HUDEP-2 (cell line): ENCODE data around the gene SLC4A5.
"Not testable (repeated sequence)": the region's sequence is repeated elsewhere in the genome, so short reads cannot be mapped to it uniquely, and the experiment has no call there.

Source experiments
- DNase-seq, 76 experiments: peaks; one replicate each; lab custom pipeline; 2025; ENCODE audit not compliant: unreplicated experiment in 76 of 76; lab: John Stamatoyannopoulos, UW

Gene SLC4A5

GRCh38 chr2:74206180-74206688, 137.0 kb downstream of the SLC4A5 start:
- peak in 14 of 76 experiments; percentile 1 to 29 (median 20) for DNase-seq

- no peak for DNase-seq
Observed at GRCh38 chr2:74205596-74205995, 137.6 kb downstream of the SLC4A5 start.

GRCh38 chr2:74205113-74205512, 138.1 kb downstream of the SLC4A5 start:
- no peak for DNase-seq

GRCh38 chr2:74204436-74204835, 138.8 kb downstream of the SLC4A5 start:
- DNase-seq, result no peak

GRCh38 chr2:74201596-74201995, 141.6 kb downstream of the SLC4A5 start:
- DNase-seq, result no peak

GRCh38 chr2:74201196-74201595, 142.0 kb downstream of the SLC4A5 start:
- no peak for DNase-seq

GRCh38 chr2:74199871-74200305, 143.3 kb downstream of the SLC4A5 start:
- DNase-seq, result no peak

GRCh38 chr2:74199275-74199701, 143.9 kb downstream of the SLC4A5 start:
- DNase-seq, result peak in 1 of 76 experiments; percentile 9

GRCh38 chr2:74198461-74199274, 144.5 kb downstream of the SLC4A5 start, which contains the start of gene MTHFD2:
TSS of gene MTHFD2 (plus strand) at chr2:74198615. CDS start at chr2:74198642, 27 bp downstream.
- DNase-seq, result peak in 75 of 76 experiments; percentile 35 to 99 (median 94)

GRCh38 chr2:74198023-74198460, 145.2 kb downstream of the SLC4A5 start:
- DNase-seq, result peak in 16 of 76 experiments; percentile 73 to 97 (median 94)

GRCh38 chr2:74197049-74197448, 146.2 kb downstream of the SLC4A5 start:
- DNase-seq, result peak in 6 of 76 experiments; percentile 7 to 30 (median 14)

- DNase-seq, result no peak
Observed at GRCh38 chr2:74194799-74195198, 148.4 kb downstream of the SLC4A5 start.

GRCh38 chr2:74191596-74192380, 151.4 kb downstream of the SLC4A5 start:
- DNase-seq, result no peak

GRCh38 chr2:74188696-74189095, 154.5 kb downstream of the SLC4A5 start:
- no peak for DNase-seq

GRCh38 chr2:74188018-74188601, 155.1 kb downstream of the SLC4A5 start:
- DNase-seq, result no peak

- not testable (repeated sequence) for DNase-seq
Observed at GRCh38 chr2:74186706-74187105, 156.5 kb downstream of the SLC4A5 start.

- DNase-seq, result peak in 69 of 76 experiments; percentile 8 to 84 (median 56)
Observed at GRCh38 chr2:74186038-74186437, 157.2 kb downstream of the SLC4A5 start.

GRCh38 chr2:74183878-74184277, 159.3 kb downstream of the SLC4A5 start:
- DNase-seq, result no peak

- DNase-seq, result peak in 62 of 76 experiments; percentile 8 to 73 (median 36)
Observed at GRCh38 chr2:74181739-74182138, 161.5 kb downstream of the SLC4A5 start.

- no peak for DNase-seq
Observed at GRCh38 chr2:74179063-74179865, 164.0 kb downstream of the SLC4A5 start.
